ENCODE data around the gene NECTIN2. TPM values are rescaled to one million over a fixed set of nuclear protein-coding genes. Genes with fewer than 3 reads are reported as not detected.

NECTIN2 gene
- total RNA-seq, 4 donors from 2014 or later, result 25.6 to 171 (median 122) TPM

DNA sequence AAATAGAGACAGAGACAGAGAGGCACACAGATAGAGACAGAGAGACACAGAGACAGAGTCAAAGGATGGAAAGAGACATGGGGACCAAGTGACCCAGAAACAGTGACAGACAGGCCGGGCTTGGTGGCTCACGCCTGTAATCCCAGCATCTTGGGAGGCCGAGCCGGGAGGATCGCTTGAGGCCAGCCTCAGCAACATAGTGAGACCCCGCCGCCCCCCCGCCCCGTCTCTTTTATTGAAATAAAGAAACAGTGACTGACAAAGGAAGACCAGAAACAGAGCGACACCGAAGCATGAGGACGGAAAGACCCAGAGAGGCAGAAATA is 848 bp upstream of the NECTIN2 start:
- no peak for TF ChIP-seq POLR2A (IDR thresholded peaks at IDR 0.05)
- TF ChIP-seq, protein P1, sequence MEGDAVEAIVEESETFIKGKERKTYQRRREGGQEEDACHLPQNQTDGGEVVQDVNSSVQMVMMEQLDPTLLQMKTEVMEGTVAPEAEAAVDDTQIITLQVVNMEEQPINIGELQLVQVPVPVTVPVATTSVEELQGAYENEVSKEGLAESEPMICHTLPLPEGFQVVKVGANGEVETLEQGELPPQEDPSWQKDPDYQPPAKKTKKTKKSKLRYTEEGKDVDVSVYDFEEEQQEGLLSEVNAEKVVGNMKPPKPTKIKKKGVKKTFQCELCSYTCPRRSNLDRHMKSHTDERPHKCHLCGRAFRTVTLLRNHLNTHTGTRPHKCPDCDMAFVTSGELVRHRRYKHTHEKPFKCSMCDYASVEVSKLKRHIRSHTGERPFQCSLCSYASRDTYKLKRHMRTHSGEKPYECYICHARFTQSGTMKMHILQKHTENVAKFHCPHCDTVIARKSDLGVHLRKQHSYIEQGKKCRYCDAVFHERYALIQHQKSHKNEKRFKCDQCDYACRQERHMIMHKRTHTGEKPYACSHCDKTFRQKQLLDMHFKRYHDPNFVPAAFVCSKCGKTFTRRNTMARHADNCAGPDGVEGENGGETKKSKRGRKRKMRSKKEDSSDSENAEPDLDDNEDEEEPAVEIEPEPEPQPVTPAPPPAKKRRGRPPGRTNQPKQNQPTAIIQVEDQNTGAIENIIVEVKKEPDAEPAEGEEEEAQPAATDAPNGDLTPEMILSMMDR (IDR thresholded peaks at IDR 0.05), result no peak
- DNase-seq, result no peak

DNA sequence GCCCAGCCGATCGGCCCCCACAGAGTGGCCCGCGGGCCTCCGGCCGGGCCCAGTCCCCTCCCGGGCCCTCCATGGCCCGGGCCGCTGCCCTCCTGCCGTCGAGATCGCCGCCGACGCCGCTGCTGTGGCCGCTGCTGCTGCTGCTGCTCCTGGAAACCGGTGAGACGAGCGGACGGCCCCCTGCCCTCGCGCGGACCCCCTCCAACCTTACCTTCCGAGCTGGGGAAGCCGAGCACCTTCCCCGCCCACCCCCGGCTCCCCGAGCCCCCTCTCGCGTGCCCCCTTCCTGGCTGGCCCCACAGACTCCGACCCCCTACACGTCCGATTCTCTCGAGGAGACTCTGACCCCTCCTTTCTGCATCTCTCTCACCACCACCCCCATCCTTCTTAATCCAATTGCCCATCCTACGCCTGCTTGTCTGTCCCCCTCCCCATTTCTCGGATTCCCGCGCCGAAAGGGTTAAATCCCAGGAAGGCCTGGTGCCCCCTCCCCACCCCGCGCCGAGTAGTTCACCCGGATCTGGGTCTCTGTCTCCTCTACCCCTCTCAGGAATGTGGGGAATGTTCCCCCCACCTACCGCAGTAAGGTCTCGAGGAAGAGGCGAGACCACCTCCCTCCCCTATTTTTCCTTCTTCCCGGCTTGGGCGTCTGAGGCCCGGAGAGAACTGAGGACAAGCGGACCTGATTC is 502 bp downstream of the NECTIN2 start:
- H3K27ac ChIP-seq, result peak overlapping the region; percentile 75 to 97 (median 96)
- no peaks in the 10 kb centered on the region for H3K27me3 ChIP-seq
- peaks cover 0 to 38% (median 12%) of the 10 kb centered on the region in 4 donors for H3K4me1 ChIP-seq
- H3K36me3 ChIP-seq, result no peaks in the 10 kb centered on the region
- TF ChIP-seq, protein P1 (IDR thresholded peaks at IDR 0.05), result no peak
- no peak for TF ChIP-seq POLR2A (IDR thresholded peaks at IDR 0.05)
- H3K9me3 ChIP-seq, result peaks cover 0 to 5% (median 0%) of the 10 kb centered on the region in 4 donors
- peak overlapping the region; percentile 58 to 95 (median 82) for H3K4me3 ChIP-seq
- DNase-seq, result peak in 1 of 3 donors; percentile 52

More for the DNA sequence above, 848 bp upstream of the NECTIN2 start:
- Histone ChIP-seq H3K9me3 (peaks cover 0 to 5% (median 0%) of the 10 kb centered on the region in 4 donors), H3K27me3 (no peaks in the 10 kb centered on the region), H3K36me3 (no peaks in the 10 kb centered on the region), H3K4me3 (peak overlapping the region in 3 of 4 donors; percentile 58 to 95 (median 88)), H3K4me1 (peaks cover 0 to 38% (median 12%) of the 10 kb centered on the region in 4 donors), H3K27ac (peak overlapping the region; percentile 56 to 97 (median 80))

DNA sequence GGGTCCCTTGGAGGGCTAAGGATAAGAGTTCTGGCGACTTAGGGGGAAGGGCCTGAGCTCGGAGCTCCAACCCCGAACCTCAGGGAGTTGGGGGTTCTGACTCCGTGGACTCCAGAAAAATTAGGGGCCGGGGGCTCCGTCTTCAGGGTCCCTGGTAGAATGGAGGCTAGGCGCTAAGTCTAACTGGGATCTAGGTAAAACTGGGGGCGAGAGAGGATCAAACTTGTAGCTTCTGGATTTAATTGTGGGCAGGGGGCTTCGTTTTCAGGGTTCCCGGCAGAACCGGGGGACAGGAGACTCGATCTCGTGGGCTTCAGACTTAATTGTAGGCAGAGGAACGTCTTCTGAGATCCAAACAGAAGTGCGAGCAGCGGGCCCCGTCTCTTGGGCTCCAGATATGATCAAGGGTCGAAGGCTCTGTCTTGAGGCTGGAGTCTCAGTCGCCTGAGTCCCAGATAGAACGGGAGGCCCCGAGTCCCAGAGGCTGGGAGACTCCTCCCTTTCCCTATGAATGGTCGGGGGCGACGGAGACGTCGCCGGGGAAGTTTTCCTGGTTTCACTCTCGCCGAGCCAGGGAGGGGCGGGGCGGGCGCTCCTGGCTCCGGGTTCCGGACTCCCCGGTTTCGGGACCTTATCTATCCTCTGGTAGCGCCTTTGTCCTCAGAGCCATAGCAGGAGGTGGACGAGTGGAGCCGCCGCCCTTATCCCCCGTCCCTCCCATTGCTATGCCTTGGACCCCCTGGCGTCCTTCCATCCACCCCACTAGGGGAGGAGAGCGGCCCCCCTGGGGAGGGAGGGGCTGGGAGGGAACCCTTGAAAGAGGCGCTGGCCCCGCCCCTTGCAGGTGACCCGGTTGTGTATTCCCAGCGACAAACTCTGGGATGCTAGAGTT is 1.3 kb downstream of the NECTIN2 start:
- DNase-seq, result peak in 2 of 3 donors; percentile 85 to 89
- peaks cover 0 to 38% (median 12%) of the 10 kb centered on the region in 4 donors for H3K4me1 ChIP-seq
- no peaks in the 10 kb centered on the region for H3K27me3 ChIP-seq
- H3K27ac ChIP-seq, result peak overlapping the region; percentile 75 to 97 (median 96)
- H3K36me3 ChIP-seq, result no peaks in the 10 kb centered on the region
- H3K9me3 ChIP-seq, result peaks cover 0 to 5% (median 0%) of the 10 kb centered on the region in 4 donors
- TF ChIP-seq, protein P1 (IDR thresholded peaks at IDR 0.05), result no peak
- TF ChIP-seq POLR2A (IDR thresholded peaks at IDR 0.05), result peak; percentile 84 to 88
- H3K4me3 ChIP-seq, result peak overlapping the region; percentile 58 to 95 (median 82)

DNA sequence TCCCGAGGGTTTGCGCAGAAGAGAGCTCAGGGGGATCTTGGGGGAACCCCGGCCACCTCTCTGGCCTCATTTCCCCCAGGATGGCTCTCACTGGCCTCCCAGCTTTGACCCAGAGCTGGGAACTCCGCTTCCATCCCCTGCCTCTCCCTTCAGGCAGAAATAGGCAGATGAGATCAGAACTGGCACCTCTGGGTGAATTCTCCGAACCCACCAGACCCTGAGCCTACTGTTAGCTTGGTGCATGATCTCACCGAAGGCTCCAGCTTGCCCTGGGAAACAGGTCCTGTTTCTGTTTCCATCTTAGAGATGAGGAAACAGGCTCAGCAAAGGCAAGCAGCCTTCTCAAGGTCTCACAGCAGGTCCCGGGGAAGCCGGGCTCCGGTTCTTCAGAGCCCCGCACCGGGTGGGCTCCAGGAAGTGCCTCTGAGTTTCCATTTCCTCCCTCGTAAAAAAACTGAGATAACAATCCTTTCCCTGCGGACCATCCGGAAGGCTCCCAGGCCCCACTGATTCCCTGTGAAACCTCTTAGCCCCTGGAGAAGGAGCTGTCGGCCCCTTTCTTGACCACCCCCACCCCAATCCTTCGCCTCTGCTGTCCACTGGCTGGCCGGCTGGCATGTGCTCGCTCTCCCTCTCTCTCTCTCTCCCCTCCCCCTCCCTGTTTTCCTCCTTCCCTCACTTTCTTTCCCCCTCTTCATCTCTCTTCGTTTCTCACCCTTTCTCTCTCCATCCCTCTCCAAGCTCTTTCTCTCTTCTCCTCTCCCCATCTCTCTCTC is 2.1 kb downstream of the NECTIN2 start:
- TF ChIP-seq POLR2A (IDR thresholded peaks at IDR 0.05), result no peak
- TF ChIP-seq, protein P1 (IDR thresholded peaks at IDR 0.05), result no peak
- no peaks in the 10 kb centered on the region for H3K36me3 ChIP-seq
- H3K4me1 ChIP-seq, result peaks cover 0 to 38% (median 12%) of the 10 kb centered on the region in 4 donors
- peak in 1 of 3 donors; percentile 46 for DNase-seq
- peak overlapping the region; percentile 75 to 97 (median 96) for H3K27ac ChIP-seq
- peaks cover 0 to 5% (median 0%) of the 10 kb centered on the region in 4 donors for H3K9me3 ChIP-seq
- H3K4me3 ChIP-seq, result peak overlapping the region; percentile 58 to 95 (median 82)
- no peaks in the 10 kb centered on the region for H3K27me3 ChIP-seq

All from Peyer's patch (tissue), 4 donors.